MV-4-11 (cell line): Measurements from ENCODE around the gene ARF1.

Experiments used
- DNase-seq: peaks from one replicate; lab custom pipeline; 2025; lab: John Stamatoyannopoulos, UW

Gene ARF1

GRCh38 chr1:228147768-228148167 lies 65.3 kb downstream of the ARF1 start:
- DNase-seq, result no peak

- no peak for DNase-seq
Measured at GRCh38 chr1:228148196-228148861, 65.8 kb downstream of the ARF1 start.
